SKM-1 (cell line): Measurements from ENCODE around the gene SFN.

Experiments
- DNase-seq: peaks from one replicate; lab custom pipeline; 2025; ENCODE audit not compliant: unreplicated experiment; lab: John Stamatoyannopoulos, UW

SFN gene

GRCh38 chr1:26911399-26912146, 48.6 kb downstream of the SFN start:
- DNase-seq, result no peak

- no peak for DNase-seq
These were observed 49.2 kb downstream of the SFN start for GRCh38 chr1:26912147-26912490.

- DNase-seq, result no peak
These were observed 50.4 kb downstream of the SFN start for GRCh38 chr1:26913389-26913753.
